Measurements from ENCODE around the gene CHMP2A.
"Not testable (repeated sequence)": the region's sequence is repeated elsewhere in the genome, so short reads cannot be mapped to it uniquely, and the experiment has no call there.

CHMP2A gene

DNA sequence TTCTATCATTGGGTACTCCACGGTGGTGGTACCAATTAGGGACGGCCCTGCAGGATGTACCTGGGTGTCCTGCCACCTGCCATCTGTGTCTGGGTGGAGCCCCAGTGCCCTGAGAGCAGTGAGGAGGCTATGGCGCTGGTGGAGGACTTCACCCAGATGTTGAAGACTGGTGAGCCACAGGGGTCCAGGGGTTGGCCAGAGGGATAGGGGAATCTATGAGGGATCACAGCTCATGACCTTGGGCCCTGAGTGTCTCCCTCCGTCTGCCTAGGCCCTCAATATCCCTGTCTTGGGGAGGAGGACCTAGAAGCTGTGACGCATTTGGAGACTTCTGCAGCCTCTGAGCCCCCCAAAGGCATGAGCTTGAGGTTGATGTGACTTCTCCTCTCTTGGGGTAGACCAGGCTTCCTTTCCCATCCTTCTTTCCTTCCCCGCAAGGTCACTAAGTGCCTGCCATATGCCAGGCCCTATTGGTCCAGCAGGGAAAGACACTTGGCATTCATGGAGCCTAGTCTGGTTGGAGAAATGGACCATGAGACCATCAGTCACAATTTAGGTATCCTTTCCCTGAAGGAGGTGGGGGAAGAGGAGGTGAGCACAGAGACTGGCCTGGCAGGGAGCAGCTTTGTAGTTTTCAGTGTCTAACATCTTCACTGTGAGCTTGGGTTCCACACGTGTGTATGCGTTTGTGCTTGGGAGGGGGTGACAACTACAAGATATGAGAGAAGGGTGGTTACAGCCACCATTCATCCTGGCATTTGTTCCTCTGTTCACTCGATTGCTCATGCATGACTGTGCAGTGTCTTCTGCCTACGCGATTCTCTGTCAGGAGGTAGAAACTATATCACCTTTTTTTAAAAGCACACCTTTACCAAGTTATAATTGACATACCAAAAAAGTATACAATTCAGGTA, 23.4 kb upstream of the CHMP2A start:
- H3K79me2 ChIP-seq (ENCODE audit: insufficient read depth, low read depth): peaks cover 17% of the 10 kb centered on the region; the same call in 1 of the 2 replicates
- no peak overlapping the region for H3K27ac ChIP-seq
- H3K4me1 ChIP-seq (ENCODE audit: low read depth, poor library complexity, severe bottlenecking): peaks cover 21% of the 10 kb centered on the region
- H3K4me2 ChIP-seq: no peak overlapping the region
- H3K36me3 ChIP-seq (ENCODE audit: insufficient read depth): no peaks in the 10 kb centered on the region
- H3K9ac ChIP-seq: no peak overlapping the region
- TF ChIP-seq, protein P1, sequence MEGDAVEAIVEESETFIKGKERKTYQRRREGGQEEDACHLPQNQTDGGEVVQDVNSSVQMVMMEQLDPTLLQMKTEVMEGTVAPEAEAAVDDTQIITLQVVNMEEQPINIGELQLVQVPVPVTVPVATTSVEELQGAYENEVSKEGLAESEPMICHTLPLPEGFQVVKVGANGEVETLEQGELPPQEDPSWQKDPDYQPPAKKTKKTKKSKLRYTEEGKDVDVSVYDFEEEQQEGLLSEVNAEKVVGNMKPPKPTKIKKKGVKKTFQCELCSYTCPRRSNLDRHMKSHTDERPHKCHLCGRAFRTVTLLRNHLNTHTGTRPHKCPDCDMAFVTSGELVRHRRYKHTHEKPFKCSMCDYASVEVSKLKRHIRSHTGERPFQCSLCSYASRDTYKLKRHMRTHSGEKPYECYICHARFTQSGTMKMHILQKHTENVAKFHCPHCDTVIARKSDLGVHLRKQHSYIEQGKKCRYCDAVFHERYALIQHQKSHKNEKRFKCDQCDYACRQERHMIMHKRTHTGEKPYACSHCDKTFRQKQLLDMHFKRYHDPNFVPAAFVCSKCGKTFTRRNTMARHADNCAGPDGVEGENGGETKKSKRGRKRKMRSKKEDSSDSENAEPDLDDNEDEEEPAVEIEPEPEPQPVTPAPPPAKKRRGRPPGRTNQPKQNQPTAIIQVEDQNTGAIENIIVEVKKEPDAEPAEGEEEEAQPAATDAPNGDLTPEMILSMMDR (conservative IDR thresholded peaks at IDR 0.05; ENCODE audit: low read depth, low read length): no peak
- H4K20me1 ChIP-seq (ENCODE audit: insufficient read depth): no peaks in the 10 kb centered on the region
- no peak overlapping the region for H3K4me3 ChIP-seq (IDR thresholded peaks at IDR 0.05; ENCODE audit: insufficient read depth, low read depth, low read length)
- no peaks in the 10 kb centered on the region for H3K27me3 ChIP-seq (ENCODE audit: insufficient read depth, low read depth)
- H2AFZ ChIP-seq (ENCODE audit: low read depth): no peak overlapping the region

DNA sequence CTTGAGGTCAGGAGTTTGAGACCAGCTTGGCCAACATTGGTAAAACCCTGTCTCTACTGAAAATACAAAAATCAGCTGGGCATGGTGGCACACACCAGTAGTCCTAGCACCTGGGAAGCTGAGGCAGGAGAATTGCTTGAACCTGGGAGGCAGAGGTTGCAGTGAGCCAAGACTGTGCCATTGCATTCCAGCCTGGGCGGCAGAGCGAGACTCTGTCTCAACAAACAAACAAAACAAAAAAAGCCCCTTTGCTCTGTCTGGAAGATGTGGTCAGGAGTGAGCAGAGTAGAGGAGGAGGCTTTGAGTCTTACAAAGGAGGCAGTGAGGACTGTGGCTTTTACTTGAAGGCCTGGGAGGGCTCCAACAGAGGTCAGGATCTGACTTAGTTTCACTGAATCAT, 22.7 kb upstream of the CHMP2A start:
- not testable (repeated sequence) for H3K4me3 ChIP-seq (IDR thresholded peaks at IDR 0.05; ENCODE audit: insufficient read depth, low read depth, low read length); H3K27me3 ChIP-seq (ENCODE audit: insufficient read depth, low read depth); H2AFZ ChIP-seq (ENCODE audit: low read depth); H3K4me2 ChIP-seq; H3K27ac ChIP-seq; H3K9ac ChIP-seq; H3K36me3 ChIP-seq (ENCODE audit: insufficient read depth); H4K20me1 ChIP-seq (ENCODE audit: insufficient read depth)
- Histone ChIP-seq H3K79me2 (ENCODE audit: insufficient read depth, low read depth) (peaks cover 17% of the 10 kb centered on the region; the same call in 1 of the 2 replicates), H3K4me1 (ENCODE audit: low read depth, poor library complexity, severe bottlenecking) (peaks cover 21% of the 10 kb centered on the region)

DNA sequence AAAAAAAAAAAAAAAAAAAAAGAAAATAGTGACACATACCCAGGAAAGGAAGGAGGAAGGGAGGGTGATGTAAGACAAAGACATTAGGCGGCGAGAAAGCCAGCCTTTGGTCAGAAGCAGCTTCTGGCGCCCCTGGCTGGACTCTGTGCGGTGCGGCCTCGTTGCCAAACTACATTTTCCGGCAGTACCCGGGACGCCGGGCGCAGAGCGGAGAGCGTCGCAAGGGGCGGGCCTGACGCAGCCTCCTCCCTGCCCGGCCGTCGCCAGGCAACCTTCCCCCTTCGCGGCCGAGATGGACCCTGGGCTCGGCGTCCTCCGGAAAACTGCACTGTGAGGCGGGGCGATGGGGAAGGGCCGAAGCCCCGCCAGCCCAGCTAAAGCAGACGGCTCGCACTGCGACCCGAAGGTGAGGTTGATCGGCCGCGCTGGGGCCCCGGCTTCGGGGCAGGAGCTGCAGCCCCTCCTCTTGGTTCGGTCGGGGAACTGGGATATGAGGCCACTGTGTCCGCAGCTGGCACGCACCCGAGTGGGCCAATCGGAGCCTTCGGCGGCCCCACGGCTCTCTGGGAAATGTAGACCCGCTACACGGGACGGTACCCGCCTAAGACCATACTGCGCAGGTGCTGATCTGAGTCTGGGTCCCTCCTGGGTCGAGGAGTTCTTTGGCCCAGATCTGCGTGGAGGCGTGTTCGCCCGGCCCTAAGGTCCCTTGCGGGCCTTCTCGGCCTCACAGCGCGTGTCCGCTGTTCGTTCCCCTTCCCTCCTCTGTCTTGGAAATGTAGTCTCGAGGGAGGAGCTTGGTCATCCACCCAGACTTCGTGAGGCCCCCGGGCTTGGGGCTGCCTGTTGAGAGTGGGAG, 20.5 kb upstream of the CHMP2A start:
- peaks cover 17% of the 10 kb centered on the region; the same call in 1 of the 2 replicates for H3K79me2 ChIP-seq (ENCODE audit: insufficient read depth, low read depth)
- H3K4me2 ChIP-seq: peak overlapping the region; percentile 86
- no peaks in the 10 kb centered on the region for H3K27me3 ChIP-seq (ENCODE audit: insufficient read depth, low read depth)
- H3K4me1 ChIP-seq (ENCODE audit: low read depth, poor library complexity, severe bottlenecking): peaks cover 27% of the 10 kb centered on the region
- no peaks in the 10 kb centered on the region for H4K20me1 ChIP-seq (ENCODE audit: insufficient read depth)
- no peaks in the 10 kb centered on the region for H3K36me3 ChIP-seq (ENCODE audit: insufficient read depth)
- H2AFZ ChIP-seq (ENCODE audit: low read depth): peak overlapping the region; percentile 91
- TF ChIP-seq, protein P1 (conservative IDR thresholded peaks at IDR 0.05; ENCODE audit: low read depth, low read length): no peak
- peak overlapping the region; percentile 67 for H3K9ac ChIP-seq
- H3K4me3 ChIP-seq (IDR thresholded peaks at IDR 0.05; ENCODE audit: insufficient read depth, low read depth, low read length): peak overlapping the region; percentile 57
- peak overlapping the region; percentile 82 for H3K27ac ChIP-seq

DNA sequence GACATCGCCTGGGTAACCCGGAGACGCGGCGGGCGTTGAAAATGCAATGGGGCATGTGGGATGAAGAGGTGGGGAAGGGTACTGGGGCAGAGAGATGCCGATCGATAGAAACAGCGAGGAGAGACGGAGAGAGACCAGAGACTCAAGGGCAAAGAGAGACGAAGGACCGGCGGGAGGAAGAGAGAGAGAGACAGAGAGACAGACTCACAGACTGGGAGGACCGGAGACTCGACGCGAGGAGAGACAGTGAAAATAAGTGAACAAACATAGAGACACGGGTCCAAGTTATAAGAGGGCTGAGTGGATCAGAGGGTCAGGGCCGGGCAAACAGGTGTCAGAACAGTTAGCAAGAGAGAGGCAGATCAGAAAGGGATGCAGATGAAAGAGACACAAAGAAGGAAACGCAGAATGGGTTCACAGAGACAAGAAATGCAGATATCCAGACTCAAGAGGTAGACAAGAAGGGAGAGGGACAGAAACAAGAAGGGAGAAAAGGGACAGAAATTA, 18.8 kb upstream of the CHMP2A start:
- TF ChIP-seq, protein P1 (conservative IDR thresholded peaks at IDR 0.05; ENCODE audit: low read depth, low read length): no peak
- no peaks in the 10 kb centered on the region for H4K20me1 ChIP-seq (ENCODE audit: insufficient read depth)
- H3K79me2 ChIP-seq (ENCODE audit: insufficient read depth, low read depth): peaks cover 17% of the 10 kb centered on the region; the same call in 1 of the 2 replicates
- peaks cover 27% of the 10 kb centered on the region for H3K4me1 ChIP-seq (ENCODE audit: low read depth, poor library complexity, severe bottlenecking)
- no peak overlapping the region for H3K4me3 ChIP-seq (IDR thresholded peaks at IDR 0.05; ENCODE audit: insufficient read depth, low read depth, low read length)
- H2AFZ ChIP-seq (ENCODE audit: low read depth): peak overlapping the region; percentile 58
- H3K27me3 ChIP-seq (ENCODE audit: insufficient read depth, low read depth): no peaks in the 10 kb centered on the region
- H3K36me3 ChIP-seq (ENCODE audit: insufficient read depth): no peaks in the 10 kb centered on the region
- peak overlapping the region; percentile 67; the same call in 1 of the 2 replicates for H3K9ac ChIP-seq
- H3K4me2 ChIP-seq: peak overlapping the region; percentile 84
- peak overlapping the region; percentile 80 for H3K27ac ChIP-seq

Data from KMS-11 (cell line).